Retinal pigment epithelial cell (primary cell): Measurements from ENCODE around the gene U2AF2.

Experiments used
- DNase-seq: peaks from one replicate; pipeline ENCODE4 v3.0.0-alpha.2; 2010; ENCODE audit warnings: low read depth
- H3K4me3 ChIP-seq: 2 replicates; pipeline ENCODE4 v1.5.1; 2011; ENCODE audit warnings: mild to moderate bottlenecking, low read length, control low read depth, moderate library complexity
- CTCF ChIP-seq: conservative IDR thresholded peaks from 2 replicates; pipeline ENCODE4 v1.5.1; 2011; ENCODE audit warnings: low read depth, low read length, control low read depth, inconsistent platforms

Gene U2AF2

GRCh38 chr19:55632463-55632834 lies 22.4 kb upstream of the U2AF2 start:
- H3K4me3 ChIP-seq = no peak overlapping the region
- peak; percentile 77 for DNase-seq
- TF ChIP-seq CTCF = peak; percentile 82

DNA sequence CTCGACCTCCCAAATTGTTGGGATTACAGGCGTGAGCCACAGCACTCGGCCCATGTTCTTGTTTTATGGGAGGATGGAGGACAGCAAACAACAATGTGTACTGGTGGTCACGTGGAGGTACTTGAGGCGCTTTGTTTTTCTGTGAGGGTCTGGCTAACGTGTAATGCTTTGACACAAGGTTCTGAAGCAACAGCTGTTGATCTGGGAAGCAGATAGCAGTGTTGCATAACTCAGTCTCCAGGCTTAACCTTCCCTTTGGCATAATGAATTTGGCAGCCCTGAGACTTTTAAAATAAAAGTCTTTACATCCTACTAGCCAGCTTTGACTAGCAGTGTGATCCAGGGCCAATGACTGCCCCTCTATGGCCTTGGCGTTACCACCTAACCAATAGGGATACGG lies 21.0 kb upstream of the U2AF2 start:
- TF ChIP-seq CTCF = no peak
- DNase-seq = no peak
- H3K4me3 ChIP-seq = no peak overlapping the region

GRCh38 chr19:55635334-55635717 lies 19.5 kb upstream of the U2AF2 start:
- DNase-seq = no peak
- TF ChIP-seq CTCF = no peak
- peak overlapping the region; percentile 99 for H3K4me3 ChIP-seq

GRCh38 chr19:55635856-55636440 lies 18.9 kb upstream of the U2AF2 start:
- TF ChIP-seq CTCF = no peak
- peak overlapping the region; percentile 99 for H3K4me3 ChIP-seq
- no peak for DNase-seq

- H3K4me3 ChIP-seq = no peak overlapping the region
- no peak for TF ChIP-seq CTCF
- DNase-seq = no peak
These were observed 18.1 kb upstream of the U2AF2 start for GRCh38 chr19:55636723-55637122.

DNA sequence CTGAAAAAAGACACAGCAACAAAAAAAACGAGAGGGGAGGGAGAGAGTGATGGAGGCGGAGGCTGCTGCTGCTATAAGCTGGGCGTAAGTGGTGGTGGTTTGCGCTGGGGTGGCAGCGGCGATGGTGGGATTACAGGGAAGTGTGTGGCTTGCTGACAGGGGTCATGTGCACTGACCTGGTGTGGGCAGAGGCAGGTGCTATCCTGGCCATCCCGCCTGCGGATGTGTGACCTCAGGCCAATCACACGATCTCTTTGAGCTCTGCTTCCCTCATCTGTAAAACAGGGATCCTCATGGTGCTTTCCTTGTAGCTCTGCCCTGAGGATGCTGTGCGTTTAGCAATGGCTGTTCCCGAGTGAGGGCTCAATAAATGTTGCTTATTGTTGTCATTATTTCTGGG lies 17.3 kb upstream of the U2AF2 start:
- no peak for TF ChIP-seq CTCF
- no peak overlapping the region for H3K4me3 ChIP-seq
- DNase-seq = no peak

GRCh38 chr19:55638864-55639359 lies 15.9 kb upstream of the U2AF2 start:
- no peak for DNase-seq
- TF ChIP-seq CTCF = peak; percentile 56
- no peak overlapping the region for H3K4me3 ChIP-seq
